HS-5 (cell line): Measurements from ENCODE around the gene ABCA9.
"Not testable (repeated sequence)": the region's sequence is repeated elsewhere in the genome, so short reads cannot be mapped to it uniquely, and the experiment has no call there.

ENCODE experiments used
- DNase-seq: peaks from one replicate; pipeline ENCODE4 v3.0.0-alpha.2; 2012; ENCODE audit warnings: low read depth

The ABCA9 gene

GRCh38 chr17:69042308-69042707, 18.4 kb downstream of the ABCA9 start:
- no peak for DNase-seq

- DNase-seq = no peak
Observed at GRCh38 chr17:69031839-69032238, 28.9 kb downstream of the ABCA9 start.

- no peak for DNase-seq
Observed at GRCh38 chr17:69030169-69030568, 30.6 kb downstream of the ABCA9 start.

DNA sequence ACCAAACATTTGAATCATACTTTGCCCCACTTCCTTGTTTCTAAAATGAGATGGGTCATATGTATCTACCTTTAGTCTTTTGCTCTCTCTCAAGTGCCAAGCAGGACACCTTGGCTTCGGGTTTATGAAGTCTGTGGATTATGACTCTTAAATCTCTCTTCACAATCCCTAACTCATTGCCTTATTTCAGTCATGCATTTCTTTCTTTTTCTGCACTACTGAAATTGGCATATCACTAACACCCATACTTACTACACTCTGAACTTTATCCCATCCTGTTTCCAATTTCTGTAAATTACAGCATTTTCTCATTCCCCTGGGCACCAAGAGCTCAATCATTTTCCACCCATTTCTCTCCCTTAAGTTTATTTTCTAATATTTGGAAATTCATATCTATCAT, 42.0 kb downstream of the ABCA9 start:
- DNase-seq = no peak

GRCh38 chr17:69018022-69018615, 42.6 kb downstream of the ABCA9 start:
- DNase-seq = no peak

DNA sequence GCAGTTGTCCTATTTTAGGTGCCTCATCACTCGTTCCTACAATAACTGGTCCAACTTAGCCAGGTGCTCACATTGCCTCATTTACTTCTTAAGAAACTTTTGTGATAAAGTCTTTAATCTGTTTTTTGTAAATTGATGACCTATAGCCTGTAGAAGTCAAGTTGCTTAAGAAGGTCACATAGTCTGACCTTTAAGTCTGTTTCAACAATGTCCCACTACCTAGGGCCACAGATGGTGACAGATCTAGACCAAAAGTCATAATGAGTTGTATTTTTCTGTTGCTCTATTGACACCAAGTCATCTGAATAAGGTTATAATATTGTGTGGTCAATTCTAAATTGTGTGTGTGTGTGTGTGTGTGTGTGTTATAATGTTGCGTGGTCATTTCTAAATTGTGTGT, 45.1 kb downstream of the ABCA9 start:
- no peak for DNase-seq

- peak; percentile 8 for DNase-seq
Observed at GRCh38 chr17:69012895-69013805, 47.6 kb downstream of the ABCA9 start.

DNA sequence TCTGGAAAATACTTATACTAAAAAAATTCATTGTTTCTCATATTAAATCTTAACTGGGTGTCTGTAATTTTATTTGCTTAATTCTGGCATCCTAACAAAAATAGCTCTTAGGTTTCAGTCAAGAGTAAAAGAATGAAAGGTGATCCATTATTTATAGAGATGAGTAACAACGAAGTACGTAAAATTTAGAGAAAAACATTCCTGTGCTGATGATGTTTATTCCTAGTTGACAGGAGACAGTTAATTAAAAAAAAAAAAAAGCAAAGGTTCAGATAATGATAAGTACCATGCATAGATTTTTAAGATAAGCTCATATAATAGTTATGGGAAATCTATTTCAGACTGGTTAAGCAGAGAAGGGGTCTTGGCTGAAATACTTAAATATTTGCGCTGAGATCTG, 50.8 kb downstream of the ABCA9 start:
- no peak for DNase-seq

- not testable (repeated sequence) for DNase-seq
Observed at GRCh38 chr17:69004759-69005158, 56.0 kb downstream of the ABCA9 start.

GRCh38 chr17:68999743-69000142, 61.0 kb downstream of the ABCA9 start:
- not testable (repeated sequence) for DNase-seq

DNA sequence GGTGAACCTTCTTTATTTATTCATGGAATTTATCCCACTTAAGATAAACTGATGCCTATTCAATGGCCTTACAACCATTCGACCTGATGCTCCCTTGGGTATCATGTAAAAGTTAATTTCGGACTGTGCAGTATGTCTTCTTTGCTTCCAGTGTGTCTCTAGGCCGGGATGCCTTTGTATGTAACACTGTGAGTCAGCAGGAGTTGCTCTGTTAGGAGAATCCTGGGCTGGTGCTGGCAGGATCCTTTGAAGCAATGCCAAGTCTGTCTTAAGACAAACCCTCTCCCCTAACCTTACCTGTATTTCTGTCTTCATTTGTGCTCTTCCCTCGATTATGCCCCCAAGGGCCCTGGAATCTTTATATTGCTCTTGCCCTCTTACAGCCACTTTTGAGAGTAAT, 67.6 kb downstream of the ABCA9 start:
- DNase-seq = no peak

- DNase-seq = no peak
Observed at GRCh38 chr17:68987966-68988365, 72.8 kb downstream of the ABCA9 start.

DNA sequence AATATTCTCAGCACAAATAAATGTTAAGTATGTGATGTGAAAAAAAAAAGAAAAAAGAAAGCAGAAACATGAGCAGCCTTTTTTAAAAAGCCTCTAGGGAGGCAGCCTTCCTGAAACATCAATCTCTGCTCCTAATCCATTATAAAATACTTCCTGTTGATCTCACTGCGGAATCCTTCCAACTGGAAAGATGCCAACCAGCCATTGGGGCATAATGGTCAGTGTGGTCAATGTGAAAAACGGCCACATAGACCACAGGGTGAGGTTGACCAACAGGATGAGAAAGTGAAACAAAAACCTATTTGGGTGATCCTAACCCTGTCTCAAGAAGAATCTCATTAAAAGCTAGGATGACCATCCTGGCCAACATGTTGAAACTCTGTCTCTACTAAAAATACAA, 79.4 kb downstream of the ABCA9 start:
- DNase-seq = peak; percentile 72

GRCh38 chr17:68973098-68973846, 87.5 kb downstream of the ABCA9 start:
- no peak for DNase-seq

DNA sequence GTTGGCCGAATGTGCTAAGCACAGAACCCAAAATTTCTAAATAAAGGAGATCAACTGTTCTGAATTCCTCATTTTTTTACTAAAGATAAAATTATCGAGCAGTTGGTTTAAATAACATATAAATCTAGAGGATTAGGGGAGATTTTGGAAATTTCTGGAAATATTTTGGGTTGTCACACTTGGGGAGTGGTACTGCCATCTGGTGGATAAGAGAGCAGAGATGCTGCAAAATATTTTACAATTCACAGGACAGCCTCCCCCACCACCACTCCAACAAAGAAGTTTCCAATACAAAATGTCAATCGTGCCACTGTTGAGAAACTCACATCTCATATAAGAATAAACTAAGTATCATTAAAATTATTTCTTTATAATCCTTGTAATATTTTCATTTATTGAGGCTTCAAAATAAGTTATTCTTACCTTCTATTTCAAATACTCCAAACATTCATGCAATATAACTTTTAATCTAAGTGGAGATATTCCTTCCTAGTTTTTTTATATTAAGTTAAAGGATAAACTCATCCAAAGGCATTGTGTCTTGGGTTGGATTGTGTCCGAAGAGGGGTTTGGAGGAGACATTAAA, 88.5 kb downstream of the ABCA9 start:
- DNase-seq = no peak

- DNase-seq = no peak
Observed at GRCh38 chr17:68969101-68969500, 91.6 kb downstream of the ABCA9 start.

DNA sequence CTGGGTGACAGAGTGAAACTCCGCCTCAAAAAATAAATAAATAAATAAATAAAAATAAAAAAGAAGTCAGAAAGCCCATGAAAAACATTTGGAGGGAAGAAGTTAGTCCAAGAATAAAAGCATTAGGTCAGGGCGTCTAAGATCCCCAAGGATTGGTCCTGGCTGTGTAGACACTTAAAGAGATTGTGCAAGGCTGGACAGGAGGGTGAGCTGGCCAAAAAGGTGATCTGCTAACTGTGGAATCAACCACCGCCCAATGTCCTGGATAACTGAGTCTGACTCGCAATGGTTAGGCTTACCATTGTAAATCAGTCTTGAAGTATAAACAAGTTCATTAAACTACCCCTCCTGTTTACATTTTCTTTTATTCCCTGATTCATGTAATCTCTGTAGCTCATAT, 96.8 kb downstream of the ABCA9 start:
- no peak for DNase-seq

- DNase-seq = no peak
Observed at GRCh38 chr17:68961214-68961882, 99.4 kb downstream of the ABCA9 start.

DNA sequence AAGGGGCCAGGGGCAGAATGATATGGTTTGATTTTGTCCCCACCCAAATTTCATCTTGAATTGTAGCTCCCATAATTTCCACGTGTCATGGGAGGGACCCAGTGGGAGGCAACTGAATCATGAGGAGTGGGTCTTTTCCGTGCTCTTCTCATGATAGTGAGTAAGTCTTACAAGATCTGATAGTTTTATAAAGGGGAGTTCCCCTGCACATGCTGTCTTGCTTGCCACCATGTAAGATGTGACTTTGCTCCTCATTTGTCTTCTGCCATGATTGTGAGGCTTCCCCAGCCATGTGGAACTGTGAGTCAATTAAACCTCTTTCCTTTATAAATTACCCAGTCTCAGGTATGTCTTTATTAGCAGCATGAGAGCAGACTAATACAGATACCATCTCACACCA, 101.6 kb downstream of the ABCA9 start:
- not testable (repeated sequence) for DNase-seq

GRCh38 chr17:68957944-68958343, 102.8 kb downstream of the ABCA9 start:
- DNase-seq = no peak

- DNase-seq = no peak
Observed at GRCh38 chr17:68955181-68955841, 105.4 kb downstream of the ABCA9 start, which contains the start of gene ABCA8. Gene ABCA8, minus strand, starts transcription at chr17:68955392. Its CDS starts 13,358 bp downstream, at chr17:68942034.
